Endothelial cell (in vitro differentiated cells): ENCODE measurements around the gene RANBP17. TPM values are rescaled to one million over a fixed set of nuclear protein-coding genes. Genes with fewer than 3 reads are reported as not detected.

Experiments
- DNase-seq: peaks from one replicate; pipeline ENCODE4 v3.0.0; 2021; ENCODE audit warnings: low spot score
- H3K27ac Mint-ChIP-seq: one replicate; pipeline ENCODE4 v1.8.0; 2021; ENCODE audit warnings: mixed read lengths, inconsistent platforms; ENCODE audit not compliant: unreplicated experiment
- H3K27me3 Mint-ChIP-seq: one replicate; pipeline ENCODE4 v1.8.0; 2021; ENCODE audit warnings: mild to moderate bottlenecking, moderate library complexity, mixed read lengths, inconsistent platforms; ENCODE audit not compliant: unreplicated experiment
- H3K36me3 Mint-ChIP-seq: one replicate; pipeline ENCODE4 v1.8.0; 2021; ENCODE audit warnings: mild to moderate bottlenecking, low read depth, mixed read lengths, inconsistent platforms; ENCODE audit not compliant: unreplicated experiment
- H3K4me1 Mint-ChIP-seq: one replicate; pipeline ENCODE4 v1.8.0; 2021; ENCODE audit warnings: mild to moderate bottlenecking, mixed read lengths, inconsistent platforms; ENCODE audit not compliant: unreplicated experiment
- H3K4me3 Mint-ChIP-seq: one replicate; pipeline ENCODE4 v1.8.0; 2021; ENCODE audit warnings: mild to moderate bottlenecking, mixed read lengths, inconsistent platforms; ENCODE audit not compliant: unreplicated experiment
- H3K9me3 Mint-ChIP-seq: one replicate; pipeline ENCODE4 v1.8.0; 2021; ENCODE audit warnings: mixed read lengths, inconsistent platforms; ENCODE audit not compliant: unreplicated experiment
- CTCF ChIP-seq: fragments of 200-600 bp; sonication (generic); IDR thresholded peaks from one replicate; pipeline ENCODE4 v1.5.0; 2021; ENCODE audit warnings: antibody characterized with exemption; ENCODE audit not compliant: unreplicated experiment
- total RNA-seq: library from RNA; stranded (reverse); fragmentation: NEBNext Ultra II Directional; extraction: Animal tissue kit (Norgen Biotek cat#: 25700); gene quantifications from one replicate; pipeline ENCODE4 v1.2.1, GENCODE V29; 2021; ENCODE audit not compliant: unreplicated experiment

The RANBP17 gene
- total RNA-seq, 1 donor from 2014 or later, result 22.7 TPM

- Mint-ChIP-seq H3K4me1 (no peaks in the 10 kb centered on the region), H3K27me3 (peaks cover 1% of the 10 kb centered on the region), H3K36me3 (peaks cover 14% of the 10 kb centered on the region), H3K9me3 (peaks cover 7% of the 10 kb centered on the region), H3K27ac (no peak overlapping the region), H3K4me3 (no peak overlapping the region)
- TF ChIP-seq CTCF, result no peak
- no peak for DNase-seq
These were observed 123.7 kb downstream of the RANBP17 start for GRCh38 chr5:170985486-170985885.

GRCh38 chr5:170986598-170986997 is 124.8 kb downstream of the RANBP17 start:
- peaks cover 4% of the 10 kb centered on the region for H3K36me3 Mint-ChIP-seq
- peaks cover 1% of the 10 kb centered on the region for H3K27me3 Mint-ChIP-seq
- peaks cover under 1% of the 10 kb centered on the region for H3K9me3 Mint-ChIP-seq

GRCh38 chr5:170993476-170993875 is 131.7 kb downstream of the RANBP17 start:
- no peaks in the 10 kb centered on the region for H3K4me1 Mint-ChIP-seq
- no peaks in the 10 kb centered on the region for H3K27me3 Mint-ChIP-seq
- H3K9me3 Mint-ChIP-seq, result no peaks in the 10 kb centered on the region
- no peak overlapping the region for H3K27ac Mint-ChIP-seq
- no peak for DNase-seq
- H3K36me3 Mint-ChIP-seq, result no peaks in the 10 kb centered on the region
- H3K4me3 Mint-ChIP-seq, result no peak overlapping the region
- no peak for TF ChIP-seq CTCF

More at GRCh38 chr5:170986598-170986997, 124.8 kb downstream of the RANBP17 start:
- no peak for TF ChIP-seq CTCF
- DNase-seq, result no peak
- no peak overlapping the region for H3K27ac Mint-ChIP-seq
- no peaks in the 10 kb centered on the region for H3K4me1 Mint-ChIP-seq
- H3K4me3 Mint-ChIP-seq, result no peak overlapping the region

GRCh38 chr5:171010086-171010485 is 148.3 kb downstream of the RANBP17 start:
- Mint-ChIP-seq H3K4me1 (no peaks in the 10 kb centered on the region), H3K27me3 (no peaks in the 10 kb centered on the region), H3K27ac (no peak overlapping the region), H3K9me3 (no peaks in the 10 kb centered on the region), H3K36me3 (peaks cover 10% of the 10 kb centered on the region), H3K4me3 (no peak overlapping the region)
- no peak for TF ChIP-seq CTCF
- DNase-seq, result no peak

- H3K4me3 Mint-ChIP-seq, result no peak overlapping the region
- H3K36me3 Mint-ChIP-seq, result peaks cover 10% of the 10 kb centered on the region
- no peak for DNase-seq
- H3K27me3 Mint-ChIP-seq, result no peaks in the 10 kb centered on the region
- H3K9me3 Mint-ChIP-seq, result no peaks in the 10 kb centered on the region
- no peak for TF ChIP-seq CTCF
- H3K4me1 Mint-ChIP-seq, result no peaks in the 10 kb centered on the region
- no peak overlapping the region for H3K27ac Mint-ChIP-seq
These were observed 149.0 kb downstream of the RANBP17 start for GRCh38 chr5:171010816-171011215.
